Measurements from ENCODE around the gene SEMA3C.

- TF ChIP-seq CTCF (tag by site-specific recombination; IDR thresholded peaks at IDR 0.05) (no peak), ZBTB44 (tag by site-specific recombination; IDR thresholded peaks at IDR 0.05) (peak; percentile 37; the same call in 1 of the 2 replicates), ZNF501 (tag by site-specific recombination; IDR thresholded peaks at IDR 0.05) (0 out of 2 replicates have a peak, but pooled peaks have one; percentile 40), ATF2 (tag by site-specific recombination; IDR thresholded peaks at IDR 0.05; ENCODE audit: low read depth) (peak; percentile 99), ZNF391 (tag by site-specific recombination; IDR thresholded peaks at IDR 0.05; ENCODE audit: borderline replicate concordance, low read depth) (peak; percentile 51; the same call in 1 of the 2 replicates), ZNF561 (tag by site-specific recombination; IDR thresholded peaks at IDR 0.05; ENCODE audit: borderline replicate concordance) (no peak), ZBTB7A (tag by site-specific recombination; IDR thresholded peaks at IDR 0.05; ENCODE audit: low read depth) (no peak), ZNF830 (tag by site-specific recombination; IDR thresholded peaks at IDR 0.05; ENCODE audit: low read depth) (no peak), KLF16 (tag by site-specific recombination; IDR thresholded peaks at IDR 0.05) (no peak), KLF7 (tag by site-specific recombination; IDR thresholded peaks at IDR 0.05; ENCODE audit: borderline replicate concordance) (no peak)
Measured at GRCh38 chr7:80833289-80834268, 85.3 kb downstream of the SEMA3C start.
